NB4 (cell line): Measurements from ENCODE around the gene MT1H.

Source experiments
- DNase-seq: peaks from one replicate; pipeline ENCODE4 v3.0.0; 2010; ENCODE audit warnings: low read depth
- H3K4me3 ChIP-seq: one replicate; pipeline ENCODE4 v1.5.1; 2011; ENCODE audit warnings: mild to moderate bottlenecking, low read depth, low read length, moderate library complexity
- CTCF ChIP-seq: IDR thresholded peaks from one replicate; pipeline ENCODE4 v1.5.1; 2012; ENCODE audit warnings: low read depth, low read length
- MAX ChIP-seq: IDR thresholded peaks from 2 replicates; pipeline ENCODE4 v1.6.1; 2011; ENCODE audit warnings: low read depth, low read length
- MYC ChIP-seq: IDR thresholded peaks from 2 replicates; pipeline ENCODE4 v1.6.1; 2011; ENCODE audit warnings: low read depth, low read length
- POLR2A ChIP-seq: IDR thresholded peaks from 2 replicates; pipeline ENCODE4 v1.6.1; 2011; ENCODE audit warnings: mild to moderate bottlenecking; ENCODE audit not compliant: insufficient read length; ENCODE audit errors: extremely low read depth

The MT1H gene

GRCh38 chr16:56643080-56643778 lies 26.4 kb upstream of the MT1H start:
- DNase-seq: peak; percentile 78
- peak; percentile 32 for TF ChIP-seq CTCF
- TF ChIP-seq MYC: no peak
- no peak for TF ChIP-seq MAX
- H3K4me3 ChIP-seq: no peak overlapping the region

- no peak overlapping the region for H3K4me3 ChIP-seq
- DNase-seq: no peak
- TF ChIP-seq POLR2A: no peak
Observed at GRCh38 chr16:56643833-56644232, 25.8 kb upstream of the MT1H start.

- no peak for DNase-seq
- H3K4me3 ChIP-seq: no peak overlapping the region
- TF ChIP-seq MAX (no peak), MYC (no peak), CTCF (no peak), POLR2A (no peak)
Observed at GRCh38 chr16:56645311-56645710, 24.3 kb upstream of the MT1H start.

- no peak for DNase-seq
- TF ChIP-seq MAX (no peak), CTCF (no peak), POLR2A (no peak), MYC (no peak)
- H3K4me3 ChIP-seq: no peak overlapping the region
Observed at GRCh38 chr16:56645838-56646237, 23.8 kb upstream of the MT1H start.

- H3K4me3 ChIP-seq: no peak overlapping the region
- no peak for TF ChIP-seq MYC
- no peak for DNase-seq
Observed at GRCh38 chr16:56647641-56648431, 21.8 kb upstream of the MT1H start.

- no peak overlapping the region for H3K4me3 ChIP-seq
- TF ChIP-seq MYC (no peak), MAX (no peak), POLR2A (no peak), CTCF (no peak)
- DNase-seq: no peak
Observed at GRCh38 chr16:56649271-56649670, 20.3 kb upstream of the MT1H start.

GRCh38 chr16:56649820-56650219 lies 19.8 kb upstream of the MT1H start:
- H3K4me3 ChIP-seq: no peak overlapping the region
- TF ChIP-seq MYC: no peak
- TF ChIP-seq CTCF: no peak
- no peak for TF ChIP-seq MAX
- TF ChIP-seq POLR2A: no peak
- DNase-seq: no peak
